GM21717 (cell line): Measurements from ENCODE around the gene TIMELESS.
"Not testable (repeated sequence)": the region's sequence is repeated elsewhere in the genome, so short reads cannot be mapped to it uniquely, and the experiment has no call there.

Experiments
- ATAC-seq: cut with Tn5 transposase; IDR thresholded peaks from one replicate; pipeline ENCODE4 v1.9.1; 2021; ENCODE audit warnings: mild to moderate bottlenecking, moderate library complexity; ENCODE audit not compliant: unreplicated experiment

TIMELESS gene, protein sequence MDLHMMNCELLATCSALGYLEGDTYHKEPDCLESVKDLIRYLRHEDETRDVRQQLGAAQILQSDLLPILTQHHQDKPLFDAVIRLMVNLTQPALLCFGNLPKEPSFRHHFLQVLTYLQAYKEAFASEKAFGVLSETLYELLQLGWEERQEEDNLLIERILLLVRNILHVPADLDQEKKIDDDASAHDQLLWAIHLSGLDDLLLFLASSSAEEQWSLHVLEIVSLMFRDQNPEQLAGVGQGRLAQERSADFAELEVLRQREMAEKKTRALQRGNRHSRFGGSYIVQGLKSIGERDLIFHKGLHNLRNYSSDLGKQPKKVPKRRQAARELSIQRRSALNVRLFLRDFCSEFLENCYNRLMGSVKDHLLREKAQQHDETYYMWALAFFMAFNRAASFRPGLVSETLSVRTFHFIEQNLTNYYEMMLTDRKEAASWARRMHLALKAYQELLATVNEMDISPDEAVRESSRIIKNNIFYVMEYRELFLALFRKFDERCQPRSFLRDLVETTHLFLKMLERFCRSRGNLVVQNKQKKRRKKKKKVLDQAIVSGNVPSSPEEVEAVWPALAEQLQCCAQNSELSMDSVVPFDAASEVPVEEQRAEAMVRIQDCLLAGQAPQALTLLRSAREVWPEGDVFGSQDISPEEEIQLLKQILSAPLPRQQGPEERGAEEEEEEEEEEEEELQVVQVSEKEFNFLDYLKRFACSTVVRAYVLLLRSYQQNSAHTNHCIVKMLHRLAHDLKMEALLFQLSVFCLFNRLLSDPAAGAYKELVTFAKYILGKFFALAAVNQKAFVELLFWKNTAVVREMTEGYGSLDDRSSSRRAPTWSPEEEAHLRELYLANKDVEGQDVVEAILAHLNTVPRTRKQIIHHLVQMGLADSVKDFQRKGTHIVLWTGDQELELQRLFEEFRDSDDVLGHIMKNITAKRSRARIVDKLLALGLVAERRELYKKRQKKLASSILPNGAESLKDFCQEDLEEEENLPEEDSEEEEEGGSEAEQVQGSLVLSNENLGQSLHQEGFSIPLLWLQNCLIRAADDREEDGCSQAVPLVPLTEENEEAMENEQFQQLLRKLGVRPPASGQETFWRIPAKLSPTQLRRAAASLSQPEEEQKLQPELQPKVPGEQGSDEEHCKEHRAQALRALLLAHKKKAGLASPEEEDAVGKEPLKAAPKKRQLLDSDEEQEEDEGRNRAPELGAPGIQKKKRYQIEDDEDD

DNA sequence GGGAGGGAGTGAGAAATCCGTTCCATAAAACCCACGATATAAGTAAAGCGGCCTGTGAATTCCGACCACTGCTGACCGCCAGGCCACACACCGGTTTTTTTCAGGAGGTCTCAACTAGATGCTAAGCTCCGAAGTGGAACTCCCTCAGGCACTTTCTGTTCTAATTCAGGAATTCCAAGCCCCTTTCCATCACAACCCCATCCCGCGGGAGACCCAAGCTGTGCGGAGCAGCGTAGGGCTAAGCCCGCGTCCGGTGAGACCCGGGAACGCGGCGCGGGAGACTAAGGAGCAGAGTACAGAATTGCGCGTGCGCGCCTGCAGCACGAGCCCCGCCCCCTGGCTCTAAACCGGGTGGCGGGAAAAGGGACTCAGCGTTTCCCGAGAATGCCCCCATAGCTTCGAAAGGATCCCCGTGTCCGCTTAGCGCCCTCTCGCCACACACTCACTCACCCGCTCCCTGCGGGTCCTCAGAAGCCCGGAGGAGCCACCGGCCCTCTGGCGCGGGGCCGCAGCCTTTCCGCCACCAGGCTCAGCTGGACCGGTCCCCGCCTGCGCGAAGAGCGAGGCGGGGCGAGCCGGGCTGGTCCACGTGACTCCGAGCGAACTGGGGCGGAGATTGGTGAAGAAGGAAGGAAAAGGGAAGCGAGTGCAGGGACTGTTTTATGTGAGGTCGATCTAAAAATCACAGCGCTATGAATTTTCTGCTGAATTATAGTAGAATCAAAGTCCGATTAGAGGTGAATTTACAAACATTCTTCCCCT lies at the start of gene TIMELESS:
Gene TIMELESS, minus strand, starts transcription at position 567 of the 762 bp plus-strand sequence. CDS start 15,256 bp downstream, outside the sequence.
- ATAC-seq: peak; percentile 89

DNA sequence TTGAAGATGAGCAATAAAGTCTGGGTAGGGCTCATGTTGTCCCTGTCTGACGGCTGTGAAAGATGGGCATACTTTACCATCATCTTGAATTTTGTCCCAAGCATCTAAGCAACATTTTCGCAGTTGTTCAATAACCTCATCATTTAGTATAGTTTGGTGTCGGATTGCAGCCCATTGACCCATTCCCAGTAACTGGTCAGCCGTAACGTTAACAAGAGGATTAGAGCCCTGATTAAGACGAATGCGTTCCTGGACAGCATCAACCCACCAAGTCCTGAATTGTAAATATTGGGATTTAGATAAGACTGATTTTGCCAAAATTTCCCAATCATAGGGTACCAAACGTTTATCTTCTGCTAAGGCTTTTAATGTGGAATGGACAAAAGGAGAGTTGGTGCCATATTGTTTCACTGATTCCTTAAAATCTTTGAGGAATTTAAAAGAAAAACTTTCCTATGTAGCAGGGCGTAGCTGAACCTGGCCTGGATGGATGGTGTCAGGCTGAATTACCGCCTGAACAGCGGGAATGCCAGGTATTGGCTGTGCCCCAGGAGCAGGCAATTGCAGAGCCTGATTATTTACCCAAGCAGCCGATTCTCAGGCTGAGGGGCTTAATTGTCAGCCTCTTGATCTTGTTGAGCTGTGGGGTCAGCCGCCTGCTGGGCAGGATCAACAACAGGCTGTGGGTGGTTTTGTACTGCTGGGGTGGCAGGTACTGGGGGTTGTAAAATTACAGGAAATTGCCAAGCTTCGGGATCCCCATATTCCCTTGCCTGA lies 49.1 kb upstream of the TIMELESS start:
- not testable (repeated sequence) for ATAC-seq

DNA sequence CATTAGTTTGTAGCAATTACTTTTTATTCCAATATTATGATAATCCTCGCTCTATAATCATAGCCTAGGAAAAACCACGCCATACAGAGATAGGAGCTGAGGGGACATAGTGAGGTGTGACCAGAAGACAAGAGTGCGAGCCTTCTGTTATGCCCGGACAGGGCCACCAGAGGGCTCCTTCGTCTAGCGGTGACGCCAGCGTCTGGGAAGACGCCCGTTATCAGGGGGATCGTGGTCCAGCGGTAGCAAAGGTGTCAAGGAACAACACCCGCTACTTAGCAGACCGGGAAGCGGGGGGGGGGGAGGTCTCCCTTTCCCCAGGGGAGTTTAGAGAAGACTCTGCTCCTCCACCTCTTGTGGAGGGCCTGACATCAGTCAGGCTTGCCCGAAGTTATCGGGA lies 47.5 kb upstream of the TIMELESS start:
- ATAC-seq: not testable (repeated sequence)

DNA sequence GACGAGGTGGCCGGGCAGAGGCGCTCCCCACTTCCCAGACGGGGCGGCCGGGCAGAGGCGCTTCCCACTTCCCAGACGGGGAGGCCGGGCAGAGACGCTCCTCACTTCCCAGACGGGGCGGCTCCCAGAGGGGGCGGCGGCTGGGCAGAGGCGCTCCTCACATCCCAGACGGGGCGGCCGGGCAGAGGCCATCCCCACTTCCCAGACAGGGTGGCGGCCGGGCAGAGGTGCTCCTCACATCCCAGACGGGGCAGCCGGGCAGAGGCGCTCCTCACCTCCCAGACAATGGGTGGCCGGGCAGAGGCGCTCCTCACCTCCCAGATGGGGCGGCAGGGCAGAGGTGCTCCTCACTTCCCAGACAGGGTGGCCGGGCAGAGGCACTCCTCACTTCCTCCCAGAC lies 45.3 kb upstream of the TIMELESS start:
- not testable (repeated sequence) for ATAC-seq

DNA sequence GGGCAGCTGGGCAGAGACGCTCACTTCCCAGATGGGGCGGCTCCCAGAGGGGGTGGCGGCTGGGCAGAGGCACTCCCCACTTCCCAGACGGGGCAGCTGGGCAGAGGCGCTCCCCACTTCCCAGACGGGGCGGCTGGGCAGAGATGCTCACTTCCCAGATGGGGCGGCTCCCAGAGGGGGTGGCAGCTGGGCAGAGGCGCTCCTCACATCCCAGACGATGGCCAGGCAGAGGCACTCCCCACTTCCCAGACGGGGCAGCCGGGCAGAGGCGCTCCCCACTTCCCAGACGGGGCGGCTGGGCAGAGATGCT lies 44.8 kb upstream of the TIMELESS start:
- ATAC-seq: not testable (repeated sequence)

DNA sequence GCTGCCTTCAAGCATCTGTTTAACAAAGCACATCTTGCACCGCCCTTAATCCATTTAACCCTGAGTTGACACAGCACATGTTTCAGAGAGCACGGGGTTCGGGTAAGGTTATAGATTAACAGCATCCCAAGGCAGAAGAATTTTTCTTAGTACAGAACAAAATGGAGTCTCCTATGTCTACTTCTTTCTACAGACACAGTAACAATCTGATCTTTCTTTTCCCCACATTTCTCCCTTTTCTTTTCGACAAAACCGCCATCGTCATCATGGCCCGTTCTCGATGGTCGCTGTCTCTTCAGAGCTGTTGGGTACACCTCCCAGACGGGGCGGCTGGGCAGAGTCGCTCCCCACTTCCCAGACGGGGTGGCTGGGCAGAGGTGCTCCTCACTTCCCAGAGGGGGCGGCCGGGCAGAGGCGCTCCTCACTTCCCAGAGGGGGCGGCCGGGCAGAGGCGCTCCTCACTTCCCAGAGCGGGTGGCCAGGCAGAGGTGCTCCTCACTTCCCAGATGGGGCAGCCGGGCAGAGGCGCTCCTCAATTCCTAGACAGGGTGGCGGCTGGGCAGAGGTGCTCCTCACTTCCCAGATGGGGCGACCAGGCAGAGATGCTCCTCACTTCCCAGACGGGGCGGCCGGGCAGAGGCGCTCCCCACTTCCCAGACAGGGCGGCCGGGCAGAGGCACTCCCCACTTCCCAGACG lies 44.3 kb upstream of the TIMELESS start:
- not testable (repeated sequence) for ATAC-seq

DNA sequence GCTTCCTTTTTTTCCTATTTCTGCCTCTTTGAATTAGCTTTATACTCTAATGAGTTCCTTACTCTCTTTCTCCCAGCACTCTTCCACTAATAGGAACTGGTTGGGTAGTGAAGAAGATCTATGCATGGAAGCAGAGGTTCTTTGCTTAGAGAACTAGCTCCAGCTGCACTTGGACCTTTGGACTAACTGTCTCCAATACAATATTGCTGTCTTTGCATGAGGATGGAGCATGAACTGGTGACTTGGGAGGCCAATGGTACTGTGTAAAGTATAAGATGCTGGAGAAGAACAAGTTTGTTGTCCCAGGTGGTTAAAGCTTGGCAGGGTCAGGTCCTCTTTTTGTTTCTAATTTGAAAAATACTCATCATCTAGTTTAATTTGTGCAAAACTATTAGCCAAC lies 41.1 kb upstream of the TIMELESS start:
- ATAC-seq: no peak

DNA sequence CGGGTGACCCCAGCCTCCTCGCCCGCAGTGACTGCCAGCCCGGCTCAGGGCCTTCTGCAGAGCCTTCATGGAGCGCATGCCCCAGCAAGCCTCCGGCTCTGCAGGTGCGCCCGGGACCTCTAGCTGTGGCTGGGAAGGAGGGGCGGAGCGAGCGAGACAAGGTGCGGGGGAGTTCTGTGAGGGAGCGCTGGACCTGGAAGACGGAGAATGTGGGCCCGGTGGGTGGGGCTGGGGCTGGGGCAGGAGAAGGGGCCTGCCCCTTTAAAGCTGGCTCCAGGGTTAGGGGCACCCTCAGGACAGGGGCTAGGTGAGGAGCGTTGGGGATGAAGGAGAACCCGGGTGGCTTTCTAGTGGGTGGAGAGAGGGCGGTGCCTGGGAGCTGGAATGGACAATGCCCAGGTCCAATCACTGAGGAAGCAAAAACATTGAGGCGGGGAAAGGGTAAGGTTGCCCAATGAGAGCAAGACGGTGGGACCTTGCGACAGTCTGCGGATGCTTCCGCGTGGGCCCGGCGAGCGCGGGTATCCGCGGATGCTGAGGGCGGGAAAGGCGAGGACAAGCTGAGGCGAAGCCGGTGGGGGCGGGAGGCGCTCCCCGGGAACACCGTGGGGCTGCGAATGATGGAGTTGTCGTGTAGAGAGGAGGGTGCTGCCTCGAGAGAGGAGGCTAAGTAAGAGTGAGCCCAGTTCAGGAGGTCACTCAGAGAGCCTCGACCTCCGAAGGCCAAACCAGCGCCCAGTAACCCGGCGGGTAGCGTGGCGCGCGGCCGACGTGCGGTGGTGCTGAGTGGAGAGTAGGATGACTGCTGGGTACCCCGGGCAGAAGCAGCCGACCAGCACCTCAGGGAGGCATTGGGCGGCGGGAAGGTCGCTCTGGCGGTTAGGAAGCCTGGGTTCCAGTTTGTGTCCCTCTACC lies 39.1 kb upstream of the TIMELESS start, which contains the start of gene GLS2:
Gene GLS2, minus strand, starts transcription at position 121 of the 915 bp plus-strand sequence. Its CDS starts 43 bp downstream, at position 78.
- ATAC-seq: peak; percentile 90

DNA sequence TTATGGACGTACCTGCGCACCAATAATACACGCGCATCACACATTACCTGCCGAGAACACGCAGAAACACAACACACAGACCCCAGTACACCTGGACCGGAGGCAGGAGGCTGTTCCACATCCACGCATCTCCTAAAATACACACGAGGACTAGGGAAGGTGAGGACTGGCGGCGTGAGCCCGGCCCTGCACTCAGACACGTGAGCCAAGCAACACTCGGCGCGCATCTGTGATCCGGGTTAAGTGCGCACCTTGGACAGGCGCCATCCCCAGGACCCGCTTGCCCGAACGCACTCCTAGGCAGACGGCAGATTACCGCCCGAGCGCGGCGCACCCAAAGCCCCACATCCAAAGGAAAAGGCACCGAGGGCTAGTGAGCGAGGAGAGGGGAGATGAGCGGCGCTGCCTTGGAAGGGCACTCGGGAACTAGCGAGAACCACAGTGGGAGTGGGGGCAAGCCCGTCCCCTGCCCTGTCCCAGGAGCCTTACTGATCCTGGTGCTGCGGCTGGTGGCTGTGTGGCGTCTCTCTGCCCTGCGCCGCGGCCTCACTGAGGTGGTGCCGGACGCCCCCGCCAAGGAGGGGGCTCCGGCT lies 38.3 kb upstream of the TIMELESS start:
- ATAC-seq: no peak

DNA sequence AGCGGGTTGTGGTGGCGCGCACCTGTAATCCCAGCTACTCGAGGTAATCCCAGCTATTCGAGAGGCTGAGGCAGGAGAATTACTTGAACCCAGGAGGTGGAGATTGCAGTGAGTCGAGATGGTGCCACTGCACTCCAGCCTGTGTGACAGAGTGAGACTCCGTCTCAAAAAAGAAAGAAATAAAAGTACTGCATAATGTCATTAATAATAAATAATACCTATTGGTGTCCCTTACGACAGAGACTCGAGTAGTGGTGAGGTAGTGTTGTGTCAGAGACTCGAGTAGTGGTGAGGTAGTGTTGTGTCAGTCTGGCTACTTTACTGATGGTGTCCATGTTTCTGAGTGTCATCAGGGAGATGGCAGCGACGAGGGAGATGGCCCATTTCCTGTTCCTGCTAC lies 37.5 kb upstream of the TIMELESS start:
- no peak for ATAC-seq

DNA sequence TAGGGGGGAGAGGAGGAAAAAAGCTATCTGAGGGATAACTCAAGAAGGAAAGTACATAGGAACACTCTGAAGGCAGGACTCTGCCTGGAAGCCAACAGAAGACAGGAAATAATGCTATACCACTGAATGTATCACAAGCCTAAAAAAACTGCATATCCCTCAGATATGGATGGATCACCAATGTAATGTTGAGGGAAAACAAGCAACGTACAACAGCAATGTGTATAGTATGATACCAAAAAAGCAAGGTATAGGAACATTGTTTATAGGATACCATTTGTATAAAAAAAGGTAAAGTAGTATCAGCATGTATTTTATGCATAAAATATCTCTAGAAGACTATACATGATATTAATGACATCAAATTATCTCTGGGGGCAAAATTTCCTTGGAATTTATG lies 35.3 kb upstream of the TIMELESS start:
- no peak for ATAC-seq

DNA sequence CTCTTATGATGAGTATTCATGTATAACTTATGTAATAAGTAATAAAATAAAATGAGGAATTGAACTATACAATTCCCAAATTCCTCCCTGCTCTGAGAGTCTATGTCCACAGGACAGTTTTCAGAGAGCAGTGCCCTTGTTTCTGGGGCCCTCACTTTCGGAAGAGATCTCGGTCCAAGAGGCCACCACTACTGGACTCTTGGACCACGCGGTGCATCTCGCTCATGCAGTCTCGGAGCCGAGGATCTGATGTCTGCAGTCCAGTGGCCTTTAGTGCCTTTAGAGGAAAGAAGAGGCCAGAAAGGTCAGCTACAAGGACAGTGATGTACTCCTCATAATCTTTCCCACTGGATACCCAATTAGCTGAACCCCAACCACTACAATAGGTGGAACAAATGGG lies 30.4 kb upstream of the TIMELESS start:
- no peak for ATAC-seq

DNA sequence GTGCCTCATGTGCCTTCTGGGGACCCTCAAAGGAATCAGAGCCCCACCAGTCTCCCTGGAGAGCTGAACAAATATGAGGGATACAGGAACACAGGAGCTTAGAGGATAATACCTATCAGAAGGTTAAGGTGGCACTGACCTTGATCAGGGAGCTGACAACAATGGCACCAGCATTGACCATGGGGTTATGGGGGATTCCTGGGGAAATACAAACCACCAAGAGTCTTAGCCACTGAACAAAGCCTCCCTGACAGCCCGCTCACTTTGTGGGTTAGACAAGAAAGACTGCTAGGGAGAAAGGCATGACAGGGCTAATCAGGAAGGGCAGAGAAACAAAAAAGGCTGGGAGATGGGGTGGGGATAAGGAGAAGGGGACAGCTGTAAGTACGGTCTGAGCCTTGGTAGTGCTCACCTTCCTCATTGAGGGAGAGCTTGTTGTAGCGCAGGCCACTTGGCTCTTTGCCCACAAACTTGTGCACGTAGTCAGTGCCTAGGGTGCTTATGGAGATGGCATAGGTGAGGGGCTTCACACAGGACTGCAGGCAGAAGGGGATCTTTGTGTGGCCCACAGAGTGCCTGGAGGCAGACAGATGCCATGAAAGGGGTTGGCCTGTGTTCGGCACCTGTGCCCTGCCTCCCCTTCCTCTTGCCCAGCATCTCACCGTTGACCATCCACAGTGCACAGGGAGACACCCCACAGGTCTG lies 28.4 kb upstream of the TIMELESS start:
- ATAC-seq: no peak

DNA sequence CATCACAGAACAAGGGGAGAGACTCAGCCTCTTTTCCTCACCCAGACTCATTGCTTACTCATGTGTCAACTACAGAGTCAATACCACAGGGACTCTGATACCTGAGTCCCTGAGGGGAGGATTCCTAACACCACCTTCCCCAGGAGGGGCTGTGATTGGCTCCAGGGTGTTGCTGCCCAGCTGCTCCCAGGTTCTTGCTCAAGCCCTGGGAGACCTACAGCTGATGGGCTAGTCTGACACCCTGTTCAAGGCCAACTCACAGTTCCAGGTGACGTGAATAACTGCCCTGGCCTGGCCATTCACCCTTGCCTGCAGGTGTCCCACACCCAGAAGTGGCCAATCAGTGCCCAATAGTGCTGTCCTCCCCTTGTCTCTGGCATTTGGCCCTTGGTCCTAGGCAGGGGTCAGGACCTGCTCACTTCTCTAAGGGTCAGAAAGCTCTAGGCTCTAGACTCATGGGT lies 27.8 kb upstream of the TIMELESS start:
- ATAC-seq: no peak

DNA sequence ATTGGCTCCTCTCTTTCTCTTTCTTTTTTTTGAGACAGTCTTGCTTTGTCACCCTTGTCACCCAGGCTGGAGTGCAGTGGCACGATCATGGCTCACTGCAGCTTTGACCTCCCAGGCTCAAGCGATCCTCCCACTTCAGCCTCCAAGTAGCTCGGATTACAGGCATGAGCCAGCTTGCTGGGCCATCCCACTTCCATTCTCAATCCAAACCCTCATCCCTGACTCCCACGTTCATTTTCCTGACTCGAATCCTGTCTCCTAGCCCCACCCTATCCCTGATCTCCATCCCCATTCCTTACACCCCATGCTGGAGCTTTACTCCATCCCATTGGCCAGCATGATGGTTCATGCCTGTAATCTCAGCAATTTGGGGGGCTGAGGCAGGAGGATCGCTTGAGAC lies 26.9 kb upstream of the TIMELESS start:
- ATAC-seq: no peak

DNA sequence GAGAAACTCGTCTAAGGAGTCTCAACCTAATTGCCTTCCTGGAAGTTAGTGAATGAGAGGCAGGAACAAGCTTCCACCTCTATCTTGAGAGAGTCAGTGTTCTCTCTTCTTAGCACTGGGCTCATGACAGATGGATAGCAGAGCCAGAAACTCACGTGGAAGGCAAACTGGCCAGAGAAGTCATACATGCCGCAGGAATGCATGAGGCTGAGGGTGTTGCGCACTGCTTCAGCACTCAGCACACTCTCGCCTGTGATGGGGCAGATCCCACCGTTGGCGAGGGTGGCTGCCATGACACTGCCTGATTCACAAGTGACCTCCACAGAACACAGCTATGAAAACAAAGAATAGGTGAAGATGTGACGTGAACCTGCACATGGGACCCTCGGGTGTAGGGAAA lies 25.2 kb upstream of the TIMELESS start:
- no peak for ATAC-seq
